Stimulated activated CD8-positive, alpha-beta memory T cell treated with anti-CD3 and anti-CD28 coated beads, Interleukin-7, amount 100 ng/mL, for 48 hours (primary cell): Measurements from ENCODE around the gene PLEK2.
"Not testable (repeated sequence)": the region's sequence is repeated elsewhere in the genome, so short reads cannot be mapped to it uniquely, and the experiment has no call there.

Experiments used
- DNase-seq, 2 donors: peaks; one replicate each; pipeline ENCODE4 v3.0.0-alpha.2; 2020; ENCODE audit warnings: low read depth in 1 of 2; ENCODE audit errors: extremely low read depth in 1 of 2

The PLEK2 gene, protein sequence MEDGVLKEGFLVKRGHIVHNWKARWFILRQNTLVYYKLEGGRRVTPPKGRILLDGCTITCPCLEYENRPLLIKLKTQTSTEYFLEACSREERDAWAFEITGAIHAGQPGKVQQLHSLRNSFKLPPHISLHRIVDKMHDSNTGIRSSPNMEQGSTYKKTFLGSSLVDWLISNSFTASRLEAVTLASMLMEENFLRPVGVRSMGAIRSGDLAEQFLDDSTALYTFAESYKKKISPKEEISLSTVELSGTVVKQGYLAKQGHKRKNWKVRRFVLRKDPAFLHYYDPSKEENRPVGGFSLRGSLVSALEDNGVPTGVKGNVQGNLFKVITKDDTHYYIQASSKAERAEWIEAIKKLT

DNA sequence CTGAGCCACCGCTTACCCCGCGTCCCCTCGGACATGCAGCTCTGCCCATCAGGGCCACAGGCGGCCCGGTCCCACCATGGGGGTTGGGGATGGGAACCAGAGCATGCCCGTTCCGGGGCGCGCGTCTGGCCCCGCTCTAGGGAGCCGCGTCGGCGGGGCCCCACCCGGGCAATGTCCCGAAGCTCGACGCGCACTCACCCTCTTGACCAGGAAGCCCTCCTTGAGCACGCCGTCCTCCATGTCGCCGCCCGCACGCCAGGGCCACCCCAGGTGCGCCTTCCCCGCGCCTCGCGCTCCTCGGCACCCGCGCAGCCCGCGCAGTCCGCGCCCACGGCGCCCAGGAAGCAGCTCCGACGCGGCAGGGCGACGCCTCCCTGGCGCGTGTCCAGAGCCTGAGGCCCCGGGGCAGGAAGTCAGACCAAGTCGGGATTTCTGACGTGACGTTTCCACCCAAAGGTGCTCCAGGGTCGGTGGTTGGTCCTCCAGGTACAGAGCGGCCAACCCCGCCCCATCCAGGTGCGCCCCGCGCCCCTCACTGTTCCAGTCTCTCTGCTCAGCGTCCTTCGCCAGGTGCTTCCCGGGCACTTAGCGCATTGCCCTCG, at the start of gene PLEK2:
PLEK2 (minus strand) TSS at position 346 of the 602 bp plus-strand sequence; CDS start at position 240, 106 bp downstream.
- peak in 1 of 2 donors; percentile 3 for DNase-seq

GRCh38 chr14:67461341-67461985, 49.5 kb upstream of the PLEK2 start:
- no peak for DNase-seq

DNA sequence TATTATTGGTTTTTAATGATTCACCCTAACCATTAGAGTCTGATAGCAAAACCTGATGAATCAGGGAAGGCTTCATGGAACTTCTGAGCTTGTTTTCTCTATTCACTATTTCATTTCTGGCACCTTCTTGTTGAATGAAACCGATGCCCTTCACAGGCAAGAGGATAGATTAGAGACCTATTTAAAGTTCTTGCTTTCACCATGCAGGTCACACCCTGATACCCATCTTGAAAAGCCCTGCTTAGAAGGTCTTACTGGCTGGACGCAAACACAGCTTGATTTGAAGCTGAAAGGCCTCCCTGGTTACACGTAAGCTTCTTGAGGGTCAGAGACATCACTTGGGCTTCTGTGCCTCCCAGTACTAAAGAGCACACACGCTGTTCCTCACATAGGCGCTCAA, 47.4 kb upstream of the PLEK2 start:
- DNase-seq, result no peak

DNA sequence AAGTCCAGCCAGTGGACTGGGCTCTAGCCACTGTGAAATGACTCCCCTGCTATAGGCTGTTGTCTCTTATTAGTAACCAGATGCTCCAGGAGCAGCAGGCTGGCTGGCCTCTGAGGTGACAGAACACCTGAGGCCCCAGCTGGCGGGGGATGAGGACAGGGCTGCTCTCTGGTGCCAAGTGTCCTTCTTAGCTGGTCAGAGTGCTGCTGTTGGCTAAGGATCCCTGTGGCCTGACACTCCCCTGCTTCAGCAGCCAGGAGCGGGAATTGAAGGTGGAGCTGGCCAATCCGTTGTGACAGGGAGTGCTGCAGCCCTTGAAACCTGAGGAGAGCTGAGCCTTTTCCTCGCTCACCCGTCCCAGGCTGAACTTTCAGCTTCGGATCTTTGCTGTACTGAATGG, 45.8 kb upstream of the PLEK2 start:
- DNase-seq, result no peak

- no peak for DNase-seq
Measured at GRCh38 chr14:67456732-67457131, 44.8 kb upstream of the PLEK2 start.

GRCh38 chr14:67453575-67454300, 41.8 kb upstream of the PLEK2 start:
- no peak for DNase-seq

GRCh38 chr14:67451667-67452066, 39.7 kb upstream of the PLEK2 start:
- DNase-seq, result not testable (repeated sequence)

- no peak for DNase-seq
Measured at GRCh38 chr14:67449096-67449495, 37.1 kb upstream of the PLEK2 start.

DNA sequence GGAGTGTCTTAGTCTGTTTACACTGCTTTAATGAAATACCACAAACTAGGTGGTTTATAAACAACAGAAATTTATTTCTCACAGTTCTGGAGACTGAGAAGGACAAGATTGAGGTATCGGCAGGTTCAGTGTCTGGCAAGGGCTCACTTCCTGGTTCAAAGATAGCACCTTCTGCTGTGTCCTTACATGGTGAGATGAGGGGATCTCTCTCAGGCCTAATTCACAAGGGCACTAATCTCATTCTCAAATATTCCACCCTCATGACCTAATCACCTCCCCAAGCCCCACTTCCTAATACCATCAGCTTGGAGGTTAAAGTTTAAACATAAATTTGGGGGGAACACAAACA, 35.0 kb upstream of the PLEK2 start:
- no peak for DNase-seq

DNA sequence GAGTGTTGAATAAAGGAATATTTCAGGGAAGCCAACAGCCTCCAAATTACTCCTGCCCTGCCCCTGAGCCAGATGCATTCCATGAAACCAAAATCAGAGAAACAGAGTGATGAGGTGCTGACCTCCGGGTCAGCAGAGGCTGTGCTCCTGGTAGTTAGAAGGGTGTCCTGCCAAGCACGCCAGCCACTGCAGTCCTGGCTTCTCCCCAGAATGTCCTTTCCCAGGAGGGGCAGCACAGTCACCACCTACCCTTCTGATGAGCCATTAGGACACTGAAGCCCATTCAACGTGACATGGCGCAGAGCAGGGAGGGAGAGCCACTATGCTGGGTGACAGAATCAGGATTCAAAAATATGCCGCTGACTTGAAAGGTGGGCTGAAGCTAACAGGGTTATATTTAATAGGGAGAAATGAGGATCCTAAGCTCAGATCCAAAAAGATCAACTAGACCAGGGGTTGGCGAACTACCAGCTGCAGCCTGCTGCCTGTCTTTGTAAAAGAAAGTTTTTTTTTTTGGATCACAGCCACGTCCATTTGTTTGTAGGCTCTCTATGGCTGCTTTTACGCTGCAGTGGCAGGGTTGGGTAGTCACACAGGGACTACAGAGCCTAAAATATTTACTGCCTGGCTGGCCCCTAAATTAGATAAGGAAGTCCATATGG, 34.5 kb upstream of the PLEK2 start:
- no peak for DNase-seq

DNA sequence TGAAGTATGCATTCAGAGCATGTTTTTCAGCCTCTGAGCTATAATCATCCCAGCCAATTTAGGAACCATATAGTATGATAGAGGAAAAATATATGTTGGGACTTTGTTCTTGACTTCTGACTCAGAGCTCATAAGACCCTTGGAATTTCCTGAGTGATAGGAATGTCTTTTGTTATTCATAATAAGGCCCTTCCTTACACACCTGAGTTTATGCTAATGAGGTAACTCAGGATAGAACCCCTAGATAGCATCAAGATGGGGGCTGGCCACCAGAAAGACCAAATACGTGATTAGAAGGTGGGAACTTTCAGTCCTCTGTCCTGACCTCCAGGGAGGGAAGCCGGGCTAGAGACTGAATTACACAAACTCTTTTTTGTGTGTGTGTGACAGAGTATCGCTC, 32.4 kb upstream of the PLEK2 start:
- DNase-seq, result no peak

GRCh38 chr14:67442139-67442906, 30.4 kb upstream of the PLEK2 start:
- no peak for DNase-seq

DNA sequence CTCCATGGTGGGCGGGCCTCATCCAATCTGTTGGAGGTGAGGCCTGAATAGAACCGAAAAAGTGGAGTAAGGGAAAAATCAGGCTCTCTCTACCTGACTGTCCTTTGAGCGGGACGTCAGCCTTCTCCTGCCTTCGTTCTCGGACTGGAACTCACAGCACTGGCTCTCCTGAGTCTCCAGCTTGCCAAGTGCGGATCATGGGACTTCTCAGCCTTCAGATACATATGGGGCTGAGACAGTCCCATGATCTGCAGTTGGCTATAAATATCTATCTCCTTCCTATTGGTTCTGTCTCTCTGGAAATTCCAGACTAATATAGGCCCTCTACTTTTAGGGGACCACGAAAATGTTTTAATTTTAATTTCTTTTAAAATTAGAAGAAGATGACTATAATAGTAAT, 29.7 kb upstream of the PLEK2 start:
- no peak for DNase-seq

DNA sequence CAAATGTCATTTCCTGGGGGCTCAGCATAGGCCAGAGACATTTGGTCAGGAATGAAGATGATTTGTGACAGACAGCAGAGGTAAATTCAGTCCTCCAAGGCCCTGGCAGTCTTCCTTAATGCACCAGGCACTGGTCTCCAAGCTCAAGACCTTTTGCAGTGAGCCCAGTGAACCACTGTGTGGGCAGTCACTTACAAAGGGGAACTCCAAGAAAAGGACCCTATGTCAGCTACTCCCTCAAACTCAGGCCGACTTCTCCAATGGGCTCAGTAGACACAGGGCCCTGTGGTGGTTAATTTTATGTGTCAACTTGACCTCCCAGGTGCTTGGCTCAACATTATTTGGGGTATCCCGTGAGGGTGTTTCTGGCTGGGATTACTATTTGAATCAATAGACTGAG, 29.3 kb upstream of the PLEK2 start:
- no peak for DNase-seq

- no peak for DNase-seq
Measured at GRCh38 chr14:67440513-67440912, 28.5 kb upstream of the PLEK2 start.

DNA sequence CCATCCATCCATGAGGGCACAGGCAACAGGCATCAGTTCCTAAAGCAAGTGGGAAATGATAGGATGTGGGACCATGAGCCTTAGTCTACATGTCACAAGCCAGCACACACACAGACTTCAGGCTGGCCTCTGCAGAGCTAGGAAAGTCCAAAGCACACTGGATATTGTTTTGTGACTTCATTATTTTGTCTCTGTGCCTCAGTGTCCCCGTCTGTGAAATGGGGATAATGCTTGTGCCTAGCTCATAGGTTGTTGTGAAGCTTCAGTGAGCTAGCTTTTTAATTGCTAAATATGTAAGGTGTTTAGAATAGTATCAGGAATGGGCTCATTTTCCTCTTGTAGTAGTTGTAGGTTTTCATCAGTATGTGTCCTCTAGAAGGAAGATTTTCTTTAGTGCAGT, 27.0 kb upstream of the PLEK2 start:
- no peak for DNase-seq

DNA sequence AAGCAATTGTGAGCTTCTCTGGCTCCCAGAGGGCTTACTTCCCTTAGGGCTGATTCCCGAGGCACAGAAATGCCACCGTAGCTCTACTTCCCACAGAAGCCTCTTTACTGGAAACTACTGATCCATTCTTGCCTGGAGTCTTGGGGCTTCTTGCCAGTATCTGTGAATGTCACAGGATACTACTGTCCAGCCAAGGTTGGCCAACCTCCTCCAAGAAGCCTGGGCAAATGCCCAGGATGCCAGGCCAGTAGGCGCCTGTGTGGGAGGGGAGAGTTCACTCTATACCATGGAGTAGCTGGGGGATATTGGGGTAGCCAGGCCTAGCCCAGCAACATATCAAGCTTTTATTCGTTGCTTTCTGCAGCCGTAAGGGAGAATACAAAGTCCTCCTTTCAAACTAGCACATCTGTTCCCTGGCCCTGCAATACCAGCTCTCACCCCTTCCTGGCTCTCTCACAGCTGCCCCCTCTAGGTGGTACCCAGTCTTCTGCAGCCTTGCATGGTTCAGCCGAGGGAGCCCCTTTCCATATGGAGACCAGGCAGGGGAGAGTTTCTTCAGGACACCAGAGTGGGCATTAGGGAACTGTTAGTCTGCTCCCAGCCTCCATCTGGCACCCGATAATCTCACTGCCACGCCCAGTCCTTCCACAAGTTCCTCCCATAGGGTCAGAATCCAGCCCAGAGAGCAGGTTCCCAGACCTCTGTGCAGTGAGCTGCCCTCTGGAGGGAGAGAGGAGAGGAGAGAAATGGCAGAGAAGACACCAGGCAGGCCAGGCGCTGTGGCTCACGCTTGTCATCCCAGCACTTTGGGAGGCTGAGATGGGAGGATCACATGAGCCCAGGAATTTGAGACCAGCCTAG, 24.3 kb upstream of the PLEK2 start:
- DNase-seq, result no peak

DNA sequence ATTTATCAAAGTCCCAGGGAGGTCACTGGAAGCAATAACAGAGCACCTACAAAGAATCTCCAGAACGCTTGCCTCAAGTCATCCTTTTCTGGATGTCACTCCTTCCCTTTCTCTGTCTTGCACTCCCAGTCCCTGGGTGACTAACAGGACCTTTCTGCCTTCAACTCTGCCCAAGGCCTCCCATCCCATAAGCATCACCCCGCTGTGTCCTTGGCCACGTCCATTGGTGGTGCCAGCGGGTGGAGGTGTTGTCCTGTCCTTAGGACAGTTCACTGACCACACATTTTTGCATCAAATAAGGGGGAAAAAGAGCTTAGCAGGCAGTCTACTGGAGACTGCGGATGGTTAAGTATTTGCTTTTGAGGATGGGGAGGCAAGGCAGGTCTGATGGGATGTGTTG, 23.6 kb upstream of the PLEK2 start:
- no peak for DNase-seq

DNA sequence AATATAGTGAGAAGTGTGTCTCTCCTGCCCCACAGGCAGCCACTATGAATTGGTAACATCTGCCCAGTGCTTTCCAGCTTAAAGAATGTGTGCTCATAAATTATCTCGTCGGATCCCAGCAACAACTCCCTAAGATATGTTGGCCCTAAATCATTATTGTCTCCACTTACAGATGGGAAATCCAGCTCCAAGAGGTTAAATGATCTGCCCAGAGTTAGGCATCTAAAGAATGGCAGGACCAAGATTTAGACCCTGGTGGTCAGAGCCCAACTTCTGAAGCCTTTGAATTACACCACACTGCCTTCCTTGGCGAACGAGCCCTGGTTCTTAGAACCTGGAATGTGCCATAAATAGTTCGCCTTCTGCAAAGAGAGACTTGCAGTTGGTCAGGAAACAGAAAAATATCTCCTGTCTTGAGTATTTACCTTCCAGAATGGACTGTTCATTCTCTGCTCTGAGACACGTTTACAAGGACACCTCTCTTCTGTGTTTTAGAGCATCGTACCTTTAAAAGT, 20.1 kb upstream of the PLEK2 start:
- DNase-seq, result no peak
